C4-2B (cell line): ENCODE data around the gene KLF18.

ENCODE experiments used
- H3K27ac ChIP-seq: fragments of 450-650 bp; 2 replicates; pipeline ENCODE4 v1.5.1; 2017
- CTCF ChIP-seq: fragments of 450-650 bp; conservative IDR thresholded peaks from 2 replicates; pipeline ENCODE4 v1.5.1; 2017; ENCODE audit warnings: mild to moderate bottlenecking
- ZFX ChIP-seq: fragments of 450-650 bp; IDR thresholded peaks from 2 replicates; pipeline ENCODE4 v1.6.1; 2017

The KLF18 gene

GRCh38 chr1:44108971-44109370, 32.5 kb downstream of the KLF18 start:
- TF ChIP-seq ZFX (no peak), CTCF (no peak)
- no peak overlapping the region for H3K27ac ChIP-seq

DNA sequence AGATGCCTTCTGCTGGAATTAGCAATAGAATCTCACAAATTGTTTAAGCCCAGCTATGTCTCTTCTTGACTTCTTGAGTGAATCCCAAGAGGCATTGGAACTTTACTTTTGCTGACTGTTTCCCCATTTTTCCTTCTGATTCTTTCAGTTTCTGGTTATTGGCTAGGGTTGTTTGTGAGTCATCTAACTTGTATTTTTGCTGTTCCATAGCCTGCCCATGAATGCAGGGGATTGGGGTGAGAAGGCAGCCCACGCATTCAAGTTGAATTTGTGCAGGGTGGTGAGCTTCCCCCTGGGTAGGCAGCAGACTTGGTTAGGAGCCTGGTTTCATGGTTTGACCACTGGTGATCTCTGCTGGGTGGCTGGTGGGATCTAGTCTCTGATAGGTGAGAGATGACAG, 33.2 kb downstream of the KLF18 start:
- TF ChIP-seq CTCF (no peak), ZFX (no peak)

DNA sequence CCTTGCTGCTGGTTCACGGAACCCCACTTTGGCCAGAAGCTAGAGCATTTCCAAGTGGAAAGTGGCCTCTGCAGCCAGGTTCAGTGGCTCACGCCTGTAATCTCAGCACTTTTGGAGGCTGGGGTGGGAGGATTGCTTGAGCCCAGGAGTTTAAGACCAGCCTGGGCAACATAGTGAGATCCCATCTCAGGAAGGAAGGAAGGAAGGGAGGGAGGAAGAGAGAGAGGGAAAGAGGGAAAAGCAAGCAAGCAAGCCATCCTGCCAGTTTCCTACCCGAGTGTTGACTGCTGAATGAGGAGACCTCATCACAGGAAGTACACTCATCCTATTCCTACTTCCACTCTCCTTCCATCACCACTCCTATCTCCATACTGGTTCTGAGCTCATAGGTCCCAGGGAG, 35.6 kb downstream of the KLF18 start:
- H3K27ac ChIP-seq = no peak overlapping the region
- TF ChIP-seq ZFX = no peak
- TF ChIP-seq CTCF = no peak

More for the DNA sequence above, 33.2 kb downstream of the KLF18 start:
- H3K27ac ChIP-seq = no peak overlapping the region

- no peak for TF ChIP-seq CTCF
- no peak for TF ChIP-seq ZFX
- H3K27ac ChIP-seq = no peak overlapping the region
These were observed 37.9 kb downstream of the KLF18 start for GRCh38 chr1:44103270-44104131.

- TF ChIP-seq CTCF (no peak), ZFX (no peak)
- no peak overlapping the region for H3K27ac ChIP-seq
These were observed 40.1 kb downstream of the KLF18 start for GRCh38 chr1:44101328-44101727.

DNA sequence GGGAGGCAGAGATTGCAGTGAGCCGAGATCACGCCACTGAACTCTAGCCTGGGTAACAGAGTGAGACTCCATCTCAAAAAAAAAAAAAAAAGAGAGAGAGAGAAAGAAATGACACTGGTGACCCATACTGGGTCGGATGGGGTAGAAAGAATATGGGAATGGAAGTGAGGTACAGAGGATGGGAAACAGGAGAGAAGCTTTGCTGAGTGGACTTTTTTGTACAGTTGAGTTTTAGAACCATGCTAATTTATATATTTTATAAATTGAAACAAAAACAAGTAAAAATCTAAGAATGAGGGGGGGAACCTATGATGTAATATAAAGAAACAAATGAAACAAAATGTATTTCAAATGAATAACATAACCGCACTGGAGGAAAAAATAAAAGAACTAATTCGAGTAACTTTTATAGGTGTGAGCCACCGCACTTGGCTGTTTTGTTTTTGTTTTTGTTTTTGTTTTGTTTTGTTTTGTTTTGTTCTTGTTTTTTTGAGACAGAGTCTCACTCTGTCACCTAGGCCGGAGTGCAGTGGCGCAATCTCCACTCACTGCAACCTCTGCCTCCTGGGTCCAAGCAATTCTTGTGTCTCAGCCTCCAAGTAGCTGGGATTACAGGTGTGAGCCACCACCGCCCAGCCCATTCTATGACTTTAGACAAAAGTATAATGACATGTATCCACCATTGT, 41.1 kb downstream of the KLF18 start:
- no peak overlapping the region for H3K27ac ChIP-seq
- TF ChIP-seq ZFX = no peak
- TF ChIP-seq CTCF = no peak

GRCh38 chr1:44094047-44094446, 47.4 kb downstream of the KLF18 start:
- H3K27ac ChIP-seq = no peak overlapping the region
- TF ChIP-seq CTCF (no peak), ZFX (no peak)
